Measurements from ENCODE around the gene DDO. TPM values are rescaled to one million over a fixed set of nuclear protein-coding genes. Genes with fewer than 3 reads are reported as not detected.
A peak's percentile ranks its signal among the peaks of the same experiment; 100 is the strongest.

The DDO gene
- polyA plus RNA-seq, 1 donor from 2014 or later, result not detected

DNA sequence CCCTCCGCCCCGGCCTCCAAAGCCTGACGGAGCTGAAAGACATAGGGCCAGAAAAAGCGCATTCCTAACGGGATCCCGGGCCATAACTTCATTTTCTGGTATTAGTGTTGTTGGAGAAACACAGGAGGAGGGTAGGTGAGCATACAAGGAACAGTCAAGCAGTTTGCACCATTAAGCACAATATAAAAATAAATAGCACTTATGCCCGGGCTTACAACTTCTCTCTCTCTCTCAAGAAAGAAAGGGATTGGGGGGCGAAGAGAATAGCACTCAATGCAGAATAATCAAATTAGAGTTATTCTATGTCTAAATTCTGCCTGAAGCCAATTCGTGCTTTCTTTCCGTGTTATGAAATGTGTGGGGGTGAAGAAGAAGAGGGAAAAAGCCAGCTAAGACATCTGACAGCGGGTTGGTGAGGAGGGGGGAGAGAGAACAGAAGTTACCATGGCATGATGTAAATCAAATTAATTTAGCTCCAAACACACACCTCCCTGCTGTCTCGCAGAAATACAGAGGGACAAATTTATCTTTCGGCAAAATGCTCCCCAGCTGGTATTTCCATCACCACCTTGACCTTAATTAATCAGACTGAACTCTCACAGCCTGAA is 56.7 kb downstream of the DDO start:
- Histone ChIP-seq H3K4me3 (ENCODE audit: low read length) (peak overlapping the region; percentile 57), H3K9me2 (ENCODE audit: insufficient read depth, low read length) (no peaks in the 10 kb centered on the region), H3K9ac (ENCODE audit: low read length) (peak overlapping the region; percentile 29), H4K20me1 (ENCODE audit: insufficient read depth) (no peaks in the 10 kb centered on the region), H3K27ac (ENCODE audit: low read length) (no peak overlapping the region), H3K36me3 (ENCODE audit: insufficient read depth, low read length) (no peaks in the 10 kb centered on the region), H3F3A (ENCODE audit: insufficient read depth, low read length, poor library complexity, severe bottlenecking) (no peaks in the 10 kb centered on the region), H3K4me2 (ENCODE audit: low read length) (no peak overlapping the region), H3K27me3 (ENCODE audit: insufficient read depth, low read depth, low read length) (peaks cover 18% of the 10 kb centered on the region), H3K9me3 (ENCODE audit: low read length) (peaks cover 3% of the 10 kb centered on the region), H2AFZ (ENCODE audit: low read depth, low read length) (no peak overlapping the region), H3K79me2 (replicated peaks; ENCODE audit: insufficient read depth, low read length) (no peaks in the 10 kb centered on the region)
- no peak for TF ChIP-seq EP300 (conservative IDR thresholded peaks at IDR 0.05; ENCODE audit: poor library complexity, severe bottlenecking)
- no peak for TF ChIP-seq MXI1 (conservative IDR thresholded peaks at IDR 0.05; ENCODE audit: poor library complexity, severe bottlenecking)
- TF ChIP-seq, protein P1, sequence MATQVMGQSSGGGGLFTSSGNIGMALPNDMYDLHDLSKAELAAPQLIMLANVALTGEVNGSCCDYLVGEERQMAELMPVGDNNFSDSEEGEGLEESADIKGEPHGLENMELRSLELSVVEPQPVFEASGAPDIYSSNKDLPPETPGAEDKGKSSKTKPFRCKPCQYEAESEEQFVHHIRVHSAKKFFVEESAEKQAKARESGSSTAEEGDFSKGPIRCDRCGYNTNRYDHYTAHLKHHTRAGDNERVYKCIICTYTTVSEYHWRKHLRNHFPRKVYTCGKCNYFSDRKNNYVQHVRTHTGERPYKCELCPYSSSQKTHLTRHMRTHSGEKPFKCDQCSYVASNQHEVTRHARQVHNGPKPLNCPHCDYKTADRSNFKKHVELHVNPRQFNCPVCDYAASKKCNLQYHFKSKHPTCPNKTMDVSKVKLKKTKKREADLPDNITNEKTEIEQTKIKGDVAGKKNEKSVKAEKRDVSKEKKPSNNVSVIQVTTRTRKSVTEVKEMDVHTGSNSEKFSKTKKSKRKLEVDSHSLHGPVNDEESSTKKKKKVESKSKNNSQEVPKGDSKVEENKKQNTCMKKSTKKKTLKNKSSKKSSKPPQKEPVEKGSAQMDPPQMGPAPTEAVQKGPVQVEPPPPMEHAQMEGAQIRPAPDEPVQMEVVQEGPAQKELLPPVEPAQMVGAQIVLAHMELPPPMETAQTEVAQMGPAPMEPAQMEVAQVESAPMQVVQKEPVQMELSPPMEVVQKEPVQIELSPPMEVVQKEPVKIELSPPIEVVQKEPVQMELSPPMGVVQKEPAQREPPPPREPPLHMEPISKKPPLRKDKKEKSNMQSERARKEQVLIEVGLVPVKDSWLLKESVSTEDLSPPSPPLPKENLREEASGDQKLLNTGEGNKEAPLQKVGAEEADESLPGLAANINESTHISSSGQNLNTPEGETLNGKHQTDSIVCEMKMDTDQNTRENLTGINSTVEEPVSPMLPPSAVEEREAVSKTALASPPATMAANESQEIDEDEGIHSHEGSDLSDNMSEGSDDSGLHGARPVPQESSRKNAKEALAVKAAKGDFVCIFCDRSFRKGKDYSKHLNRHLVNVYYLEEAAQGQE (IDR thresholded peaks at IDR 0.05; ENCODE audit: borderline replicate concordance), result no peak
- no peak for TF ChIP-seq SMC3 (conservative IDR thresholded peaks at IDR 0.05; ENCODE audit: poor library complexity)
- no peak for TF ChIP-seq TAF1 (IDR thresholded peaks at IDR 0.05; ENCODE audit: low read depth)
- TF ChIP-seq RAD21 (conservative IDR thresholded peaks at IDR 0.05), result no peak
- no peak for TF ChIP-seq EZH2 (IDR thresholded peaks at IDR 0.05; ENCODE audit: borderline replicate concordance, insufficient read depth, low read length, poor library complexity, severe bottlenecking)
- TF ChIP-seq POLR2AphosphoS5 (IDR thresholded peaks at IDR 0.05), result no peak
- TF ChIP-seq, protein P2, sequence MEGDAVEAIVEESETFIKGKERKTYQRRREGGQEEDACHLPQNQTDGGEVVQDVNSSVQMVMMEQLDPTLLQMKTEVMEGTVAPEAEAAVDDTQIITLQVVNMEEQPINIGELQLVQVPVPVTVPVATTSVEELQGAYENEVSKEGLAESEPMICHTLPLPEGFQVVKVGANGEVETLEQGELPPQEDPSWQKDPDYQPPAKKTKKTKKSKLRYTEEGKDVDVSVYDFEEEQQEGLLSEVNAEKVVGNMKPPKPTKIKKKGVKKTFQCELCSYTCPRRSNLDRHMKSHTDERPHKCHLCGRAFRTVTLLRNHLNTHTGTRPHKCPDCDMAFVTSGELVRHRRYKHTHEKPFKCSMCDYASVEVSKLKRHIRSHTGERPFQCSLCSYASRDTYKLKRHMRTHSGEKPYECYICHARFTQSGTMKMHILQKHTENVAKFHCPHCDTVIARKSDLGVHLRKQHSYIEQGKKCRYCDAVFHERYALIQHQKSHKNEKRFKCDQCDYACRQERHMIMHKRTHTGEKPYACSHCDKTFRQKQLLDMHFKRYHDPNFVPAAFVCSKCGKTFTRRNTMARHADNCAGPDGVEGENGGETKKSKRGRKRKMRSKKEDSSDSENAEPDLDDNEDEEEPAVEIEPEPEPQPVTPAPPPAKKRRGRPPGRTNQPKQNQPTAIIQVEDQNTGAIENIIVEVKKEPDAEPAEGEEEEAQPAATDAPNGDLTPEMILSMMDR (IDR thresholded peaks at IDR 0.05; ENCODE audit: poor library complexity, severe bottlenecking), result no peak

DNA sequence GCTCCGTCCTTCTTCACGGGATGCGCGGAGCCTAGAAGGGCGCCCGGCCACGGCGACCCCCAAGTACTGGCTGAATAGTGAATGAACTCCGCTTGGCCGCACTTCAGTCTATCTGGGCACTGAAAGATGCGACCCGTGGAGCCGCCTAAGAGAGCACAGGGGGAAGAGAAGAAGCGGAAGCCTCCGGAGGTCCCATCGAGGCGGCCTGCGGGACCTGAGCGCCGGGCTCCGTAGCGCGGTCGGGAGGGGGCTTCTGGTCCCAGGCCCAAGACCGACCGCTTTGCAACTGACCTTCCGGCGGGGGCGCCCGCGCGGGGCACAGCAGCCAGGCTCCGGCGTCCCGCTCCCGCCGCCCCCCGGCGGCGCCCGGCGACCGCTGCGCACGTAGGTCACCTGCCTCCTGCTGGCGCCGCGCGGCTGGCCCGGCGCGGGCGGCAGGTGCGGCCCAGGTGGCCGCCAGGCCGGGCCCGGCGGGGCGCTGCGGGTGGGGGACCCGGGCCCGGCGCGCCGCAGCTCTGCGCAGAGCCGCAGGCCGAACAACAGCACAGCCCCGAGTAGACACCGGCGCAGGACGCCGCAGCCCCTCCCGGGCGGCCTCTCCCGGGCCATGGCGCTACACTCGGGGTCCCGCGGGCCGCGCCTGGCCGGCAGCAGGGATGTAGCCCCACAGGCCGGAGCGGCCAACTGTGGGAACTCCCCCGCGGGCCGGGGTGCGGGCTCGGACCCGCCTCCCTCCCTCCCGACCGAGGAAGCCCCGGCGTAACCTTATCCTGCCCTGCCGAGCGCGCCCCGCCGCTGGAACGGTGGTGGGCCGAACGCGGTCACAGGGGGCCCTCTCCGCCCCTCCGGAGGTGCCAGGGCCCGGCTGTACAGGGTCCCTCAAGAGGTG is 57.5 kb downstream of the DDO start, which contains the start of gene METTL24:
Gene METTL24 (minus strand): TSS at position 686 of the 889 bp plus-strand sequence. CDS start 77 bp downstream, at position 609.
- H3K27me3 ChIP-seq (ENCODE audit: insufficient read depth, low read depth, low read length), result peaks cover 18% of the 10 kb centered on the region
- H3K4me2 ChIP-seq (ENCODE audit: low read length), result no peak within 1 kb of the TSS
- peak within 1 kb of the TSS; percentile 57 for H3K4me3 ChIP-seq (ENCODE audit: low read length)
- H3K9me3 ChIP-seq (ENCODE audit: low read length), result peaks cover 3% of the 10 kb centered on the region
- no peaks in the 10 kb centered on the region for H3K9me2 ChIP-seq (ENCODE audit: insufficient read depth, low read length)
- H3K36me3 ChIP-seq (ENCODE audit: insufficient read depth, low read length), result no peaks in the 10 kb centered on the region
- H3K79me2 ChIP-seq (replicated peaks; ENCODE audit: insufficient read depth, low read length), result no peaks in the 10 kb centered on the region
- no peaks in the 10 kb centered on the region for H3F3A ChIP-seq (ENCODE audit: insufficient read depth, low read length, poor library complexity, severe bottlenecking)
- no peak within 1 kb of the TSS for H3K27ac ChIP-seq (ENCODE audit: low read length)
- no peak within 1 kb of the TSS for H2AFZ ChIP-seq (ENCODE audit: low read depth, low read length)
- peak within 1 kb of the TSS; percentile 29 for H3K9ac ChIP-seq (ENCODE audit: low read length)
- TF ChIP-seq MXI1 (conservative IDR thresholded peaks at IDR 0.05; ENCODE audit: poor library complexity, severe bottlenecking) (no peak), EZH2 (IDR thresholded peaks at IDR 0.05; ENCODE audit: borderline replicate concordance, insufficient read depth, low read length, poor library complexity, severe bottlenecking) (no peak), TAF1 (IDR thresholded peaks at IDR 0.05; ENCODE audit: low read depth) (no peak), SMC3 (conservative IDR thresholded peaks at IDR 0.05; ENCODE audit: poor library complexity) (no peak)
- TF ChIP-seq, protein P2 (IDR thresholded peaks at IDR 0.05; ENCODE audit: poor library complexity, severe bottlenecking), result peak; percentile 12
- TF ChIP-seq, protein P1 (IDR thresholded peaks at IDR 0.05; ENCODE audit: borderline replicate concordance), result no peak
- H4K20me1 ChIP-seq (ENCODE audit: insufficient read depth), result no peaks in the 10 kb centered on the region

Measured in neural cell (in vitro differentiated cells).